Central memory CD8-positive, alpha-beta T cell (primary cell): ENCODE data around the gene BET1.

Source experiments
- ATAC-seq: fragments of 150-1000 bp; cut with Tn5 transposase; replicated peaks from 2 replicates; pipeline ENCODE4 v1.10.0; 2022; ENCODE audit warnings: mild to moderate bottlenecking, moderate FRiP score, moderate number of reproducible peaks; ENCODE audit not compliant: poor library complexity, severe bottlenecking; ENCODE audit errors: extremely low read depth
- DNase-seq, 2 donors: peaks; one replicate each; pipeline ENCODE4 v3.0.0; 2021; ENCODE audit warnings: low spot score in 2 of 2
- H3K27ac Mint-ChIP-seq: one replicate; pipeline ENCODE4 v1.8.0; 2022; ENCODE audit warnings: low read depth, mild to moderate bottlenecking, moderate library complexity, mixed read lengths
- H3K27me3 Mint-ChIP-seq: one replicate; pipeline ENCODE4 v1.8.0; 2022; ENCODE audit warnings: mixed read lengths
- H3K36me3 Mint-ChIP-seq: one replicate; pipeline ENCODE4 v1.8.0; 2022; ENCODE audit warnings: mild to moderate bottlenecking, moderate library complexity, mixed read lengths; ENCODE audit not compliant: insufficient read depth
- H3K4me1 Mint-ChIP-seq: one replicate; pipeline ENCODE4 v1.8.0; 2022; ENCODE audit warnings: mixed read lengths
- H3K4me3 Mint-ChIP-seq: one replicate; pipeline ENCODE4 v1.8.0; 2022; ENCODE audit warnings: mild to moderate bottlenecking, moderate library complexity, mixed read lengths
- H3K9me3 Mint-ChIP-seq: one replicate; pipeline ENCODE4 v1.8.0; 2022; ENCODE audit warnings: mixed read lengths

BET1 gene, protein sequence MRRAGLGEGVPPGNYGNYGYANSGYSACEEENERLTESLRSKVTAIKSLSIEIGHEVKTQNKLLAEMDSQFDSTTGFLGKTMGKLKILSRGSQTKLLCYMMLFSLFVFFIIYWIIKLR

DNA sequence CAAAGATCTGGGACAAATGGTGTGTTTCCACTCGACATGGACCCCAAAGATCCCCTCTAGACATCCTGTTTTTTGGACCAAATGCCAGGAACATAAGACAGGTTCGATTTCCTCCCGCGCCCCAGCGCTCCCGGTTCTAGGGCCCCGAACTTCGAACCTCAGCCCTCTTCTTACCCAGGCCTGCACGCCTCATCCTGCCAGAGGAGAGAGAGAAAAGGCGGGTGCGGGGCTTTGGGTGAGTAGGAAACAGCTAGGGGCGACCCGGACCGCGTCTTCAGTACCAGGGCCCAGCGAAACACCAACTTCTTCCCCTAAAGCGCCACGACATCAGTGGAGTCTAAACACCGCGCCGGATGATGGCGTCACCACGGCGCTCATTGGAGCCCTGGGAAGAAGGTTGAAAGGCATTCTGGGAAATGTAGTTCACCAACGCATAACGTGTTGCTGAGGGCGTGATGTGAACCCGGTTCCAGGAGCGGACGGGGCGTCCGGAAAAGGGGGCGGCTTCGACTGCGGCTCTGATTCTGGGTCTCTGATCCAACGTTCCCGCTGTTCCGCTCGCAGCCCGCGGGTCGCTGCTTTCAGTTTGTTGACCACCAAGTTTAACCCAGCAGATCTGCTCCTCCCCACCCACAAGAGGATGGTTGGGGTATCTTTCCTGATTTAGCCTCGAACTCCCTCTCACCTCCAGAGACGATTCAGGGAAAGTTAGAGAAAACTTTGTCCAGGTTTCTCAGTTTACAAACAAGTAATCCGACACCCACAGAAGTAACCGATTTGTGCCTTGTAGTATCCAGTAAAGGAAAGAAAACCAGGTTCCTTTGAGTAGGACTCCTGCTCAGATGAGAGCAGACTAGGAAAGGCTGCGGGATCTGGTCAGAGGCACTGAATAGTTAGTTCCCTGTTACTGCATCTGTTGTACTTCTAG lies at the start of gene BET1:
TSS of gene BET1 (minus strand) at position 332 of the 928 bp plus-strand sequence. CDS start at position 193, 139 bp downstream.
- Mint-ChIP-seq H3K36me3 (peaks cover 11% of the 10 kb centered on the region), H3K4me3 (peak within 1 kb of the TSS; percentile 98), H3K4me1 (peaks cover 38% of the 10 kb centered on the region), H3K9me3 (no peaks in the 10 kb centered on the region), H3K27ac (peak within 1 kb of the TSS; percentile 99), H3K27me3 (peaks cover 10% of the 10 kb centered on the region)
- ATAC-seq: peak; percentile 96
- peak; percentile 85 to 87 for DNase-seq

GRCh38 chr7:94053532-94053931 lies 49.4 kb upstream of the BET1 start:
- Mint-ChIP-seq H3K27me3 (peaks cover 27% of the 10 kb centered on the region), H3K9me3 (peaks cover 6% of the 10 kb centered on the region), H3K4me3 (no peak overlapping the region), H3K4me1 (no peaks in the 10 kb centered on the region), H3K27ac (no peak overlapping the region), H3K36me3 (peaks cover 1% of the 10 kb centered on the region)
- ATAC-seq (no peak), DNase-seq (no peak)

DNA sequence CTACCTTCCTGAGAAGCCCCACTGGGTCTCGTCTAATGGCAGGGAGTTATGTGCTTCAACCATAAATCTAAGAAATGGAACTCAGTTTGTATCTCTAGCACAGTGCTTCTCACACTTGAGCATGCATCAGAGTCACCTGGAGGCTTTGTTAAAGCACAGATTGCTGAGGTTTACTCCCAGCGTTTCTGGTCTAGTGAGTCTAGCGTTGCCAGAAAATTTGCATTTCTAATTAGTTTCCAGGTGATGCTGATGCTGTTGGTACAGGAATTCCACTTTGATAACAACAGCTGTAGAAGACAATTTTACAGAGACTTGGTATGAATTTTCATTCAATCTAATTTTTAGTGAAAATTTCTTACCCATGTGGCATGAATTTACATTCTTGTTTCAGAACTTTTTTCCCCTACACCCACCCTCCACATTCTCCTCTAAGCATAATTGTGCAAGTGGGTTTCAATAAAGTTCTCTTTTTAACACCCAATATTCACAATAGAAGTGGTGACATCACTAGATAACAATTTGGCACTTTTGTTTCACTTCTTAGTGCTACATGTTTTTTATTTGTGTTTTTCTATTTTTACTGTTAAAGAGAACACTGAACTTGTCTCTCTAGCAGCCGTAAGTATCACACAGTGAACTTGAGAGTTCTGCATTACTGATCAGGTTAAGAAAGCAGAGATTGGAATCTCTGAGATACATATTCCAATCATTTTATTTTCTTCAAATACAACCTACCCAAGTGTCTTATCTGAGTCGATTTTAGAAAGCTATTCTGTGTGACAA lies 48.4 kb upstream of the BET1 start:
- H3K9me3 Mint-ChIP-seq: peaks cover 6% of the 10 kb centered on the region
- H3K36me3 Mint-ChIP-seq: peaks cover 1% of the 10 kb centered on the region
- no peak overlapping the region for H3K4me3 Mint-ChIP-seq
- peaks cover 35% of the 10 kb centered on the region for H3K27me3 Mint-ChIP-seq
- no peak for ATAC-seq
- DNase-seq: no peak
- H3K4me1 Mint-ChIP-seq: no peaks in the 10 kb centered on the region
- H3K27ac Mint-ChIP-seq: no peak overlapping the region

DNA sequence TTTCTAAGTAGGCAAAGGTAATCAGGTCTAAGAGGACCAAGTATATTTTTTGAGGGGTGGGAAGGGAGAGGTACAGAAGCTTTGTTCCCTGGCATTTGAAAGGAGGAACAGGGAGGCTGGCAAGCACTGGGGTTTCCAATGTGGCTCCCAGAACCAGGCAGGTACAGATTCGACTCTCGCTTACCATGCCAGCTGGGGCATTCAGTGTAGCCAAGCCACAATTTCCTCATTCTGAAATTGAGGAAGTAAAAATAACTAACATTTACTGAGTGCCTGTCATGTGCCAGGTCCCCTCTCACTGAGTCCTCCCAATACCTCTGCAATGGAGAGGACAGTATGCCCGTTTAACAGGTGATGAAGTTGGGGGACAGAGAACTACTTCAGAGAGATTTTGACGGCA lies 45.9 kb upstream of the BET1 start:
- Mint-ChIP-seq H3K4me3 (no peak overlapping the region), H3K4me1 (no peaks in the 10 kb centered on the region), H3K27me3 (peaks cover 50% of the 10 kb centered on the region), H3K36me3 (no peaks in the 10 kb centered on the region), H3K9me3 (no peaks in the 10 kb centered on the region), H3K27ac (no peak overlapping the region)
- ATAC-seq: peak; percentile 65
- no peak for DNase-seq

DNA sequence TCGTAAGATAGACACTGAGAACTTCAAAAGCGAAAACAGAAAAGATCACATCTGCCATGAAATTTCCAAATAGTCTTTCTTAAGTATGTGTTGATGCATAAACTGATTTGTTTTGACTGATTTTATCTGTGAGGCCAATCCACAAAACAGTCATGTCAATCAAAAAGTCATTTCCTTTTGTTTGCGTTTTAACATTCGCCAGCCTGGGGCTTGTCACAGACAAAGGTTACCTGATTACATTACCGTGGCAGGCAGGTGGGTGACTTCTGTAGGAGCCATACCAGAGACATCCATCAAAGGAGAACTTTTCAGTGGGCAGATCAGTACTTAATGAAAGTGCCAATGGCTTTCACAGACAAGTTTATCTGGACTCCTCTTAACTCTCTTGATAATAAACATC lies 45.5 kb upstream of the BET1 start:
- H3K4me3 Mint-ChIP-seq: no peak overlapping the region
- no peak for ATAC-seq
- H3K36me3 Mint-ChIP-seq: no peaks in the 10 kb centered on the region
- H3K27ac Mint-ChIP-seq: no peak overlapping the region
- peaks cover 52% of the 10 kb centered on the region for H3K27me3 Mint-ChIP-seq
- no peaks in the 10 kb centered on the region for H3K9me3 Mint-ChIP-seq
- DNase-seq: no peak
- no peaks in the 10 kb centered on the region for H3K4me1 Mint-ChIP-seq

GRCh38 chr7:94048755-94049154 lies 44.6 kb upstream of the BET1 start:
- H3K36me3 Mint-ChIP-seq: no peaks in the 10 kb centered on the region
- H3K27ac Mint-ChIP-seq: no peak overlapping the region
- no peaks in the 10 kb centered on the region for H3K9me3 Mint-ChIP-seq
- H3K27me3 Mint-ChIP-seq: peaks cover 45% of the 10 kb centered on the region
- no peak for DNase-seq
- H3K4me3 Mint-ChIP-seq: no peak overlapping the region
- ATAC-seq: no peak
- H3K4me1 Mint-ChIP-seq: no peaks in the 10 kb centered on the region

DNA sequence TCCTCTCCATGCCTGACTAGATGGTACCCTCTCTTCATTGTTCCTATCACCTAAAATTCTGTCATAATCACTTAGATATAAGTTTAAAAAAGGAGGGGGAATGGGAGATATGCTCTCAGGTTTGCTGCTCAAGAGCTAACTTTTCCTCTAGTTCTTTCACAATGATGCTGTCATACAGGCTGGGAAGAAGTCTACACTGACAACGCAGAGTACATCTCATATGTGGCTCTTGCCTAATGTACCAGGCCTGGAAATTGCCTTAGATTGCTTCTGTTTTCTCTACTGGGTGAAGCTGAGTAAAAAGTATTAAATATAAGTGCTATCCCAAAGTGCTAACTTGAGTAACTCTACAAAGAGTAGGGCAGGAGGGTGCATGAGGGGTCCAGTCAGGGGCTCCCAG lies 43.8 kb upstream of the BET1 start:
- H3K9me3 Mint-ChIP-seq: no peaks in the 10 kb centered on the region
- no peak overlapping the region for H3K27ac Mint-ChIP-seq
- ATAC-seq (no peak), DNase-seq (no peak)
- H3K36me3 Mint-ChIP-seq: no peaks in the 10 kb centered on the region
- H3K4me1 Mint-ChIP-seq: no peaks in the 10 kb centered on the region
- no peak overlapping the region for H3K4me3 Mint-ChIP-seq
- H3K27me3 Mint-ChIP-seq: peaks cover 42% of the 10 kb centered on the region

- H3K27ac Mint-ChIP-seq: no peak overlapping the region
- no peaks in the 10 kb centered on the region for H3K9me3 Mint-ChIP-seq
These were observed 41.4 kb upstream of the BET1 start for GRCh38 chr7:94045581-94045980.

GRCh38 chr7:94044806-94045205 lies 40.7 kb upstream of the BET1 start:
- H3K4me1 Mint-ChIP-seq: no peaks in the 10 kb centered on the region
- no peaks in the 10 kb centered on the region for H3K9me3 Mint-ChIP-seq
- no peaks in the 10 kb centered on the region for H3K36me3 Mint-ChIP-seq
- no peak overlapping the region for H3K4me3 Mint-ChIP-seq
- H3K27me3 Mint-ChIP-seq: peaks cover 53% of the 10 kb centered on the region
- DNase-seq: no peak
- ATAC-seq: no peak
- H3K27ac Mint-ChIP-seq: no peak overlapping the region

More at GRCh38 chr7:94045581-94045980, 41.4 kb upstream of the BET1 start:
- no peak for DNase-seq
- H3K4me1 Mint-ChIP-seq: no peaks in the 10 kb centered on the region
- H3K4me3 Mint-ChIP-seq: no peak overlapping the region
- no peaks in the 10 kb centered on the region for H3K36me3 Mint-ChIP-seq
- ATAC-seq: no peak
- H3K27me3 Mint-ChIP-seq: peaks cover 50% of the 10 kb centered on the region

DNA sequence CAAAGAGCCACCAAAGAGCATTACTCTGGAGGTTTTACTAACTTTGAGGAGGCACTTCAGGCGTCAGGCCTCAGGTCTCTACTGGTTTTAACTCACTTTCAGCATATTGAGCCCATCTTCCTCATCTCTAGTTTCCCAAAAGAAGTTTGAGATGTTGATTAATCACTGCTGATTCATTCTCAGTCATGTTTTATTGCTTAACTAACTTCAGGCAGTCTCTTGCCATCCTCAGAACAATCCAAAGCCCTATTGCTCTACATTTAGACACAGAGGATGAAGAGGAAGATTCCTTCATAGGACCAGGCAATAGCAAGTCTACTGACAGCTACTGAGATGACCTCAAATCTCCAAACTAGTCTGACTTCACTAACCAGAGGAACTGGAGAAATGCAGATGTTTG lies 39.1 kb upstream of the BET1 start:
- Mint-ChIP-seq H3K4me3 (no peak overlapping the region), H3K9me3 (no peaks in the 10 kb centered on the region), H3K36me3 (no peaks in the 10 kb centered on the region), H3K4me1 (no peaks in the 10 kb centered on the region), H3K27me3 (peaks cover 65% of the 10 kb centered on the region), H3K27ac (no peak overlapping the region)
- ATAC-seq (no peak), DNase-seq (no peak)

GRCh38 chr7:94042381-94042780 lies 38.2 kb upstream of the BET1 start:
- H3K27me3 Mint-ChIP-seq: peaks cover 60% of the 10 kb centered on the region
- ATAC-seq (no peak), DNase-seq (no peak)
- H3K27ac Mint-ChIP-seq: no peak overlapping the region
- H3K36me3 Mint-ChIP-seq: no peaks in the 10 kb centered on the region
- H3K4me1 Mint-ChIP-seq: no peaks in the 10 kb centered on the region
- H3K9me3 Mint-ChIP-seq: no peaks in the 10 kb centered on the region
- H3K4me3 Mint-ChIP-seq: no peak overlapping the region

DNA sequence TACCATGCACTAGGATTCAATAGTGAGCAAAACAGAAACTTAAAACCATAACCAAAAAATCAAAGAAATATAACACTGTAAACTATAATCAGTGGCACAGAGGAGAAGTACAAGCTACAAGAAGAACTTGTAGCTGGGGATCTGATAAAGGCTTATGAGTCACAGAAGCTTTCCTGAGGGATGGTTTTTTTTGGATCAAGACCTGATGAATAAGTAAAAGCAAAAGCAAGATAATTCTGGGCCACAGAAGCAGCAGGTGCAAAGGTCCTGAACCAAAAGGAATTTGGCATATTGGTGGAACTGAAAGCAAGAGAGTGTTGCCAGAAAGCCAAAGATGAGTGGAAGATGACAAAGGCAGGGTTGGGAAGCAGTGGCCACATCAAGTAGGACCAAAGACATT lies 37.4 kb upstream of the BET1 start:
- Mint-ChIP-seq H3K36me3 (no peaks in the 10 kb centered on the region), H3K9me3 (no peaks in the 10 kb centered on the region), H3K27ac (no peak overlapping the region), H3K4me3 (no peak overlapping the region), H3K27me3 (peaks cover 55% of the 10 kb centered on the region), H3K4me1 (no peaks in the 10 kb centered on the region)
- ATAC-seq (no peak), DNase-seq (no peak)
